HG03045 (cell line): ENCODE results near the gene XAB2.

Source experiments
- ATAC-seq: cut with Tn5 transposase; IDR thresholded peaks from one replicate; pipeline ENCODE4 v1.9.1; 2021; ENCODE audit warnings: mild to moderate bottlenecking, moderate library complexity; ENCODE audit not compliant: unreplicated experiment

Gene XAB2

GRCh38 chr19:7612282-7613274 lies 16.8 kb downstream of the XAB2 start:
- ATAC-seq, result no peak

GRCh38 chr19:7611541-7612279 lies 17.6 kb downstream of the XAB2 start:
- no peak for ATAC-seq

GRCh38 chr19:7610491-7611240 lies 18.7 kb downstream of the XAB2 start:
- no peak for ATAC-seq

GRCh38 chr19:7607874-7608560 lies 21.3 kb downstream of the XAB2 start:
- ATAC-seq, result no peak

- ATAC-seq, result no peak
Measured at GRCh38 chr19:7607212-7607873, 22.0 kb downstream of the XAB2 start.

- no peak for ATAC-seq
Measured at GRCh38 chr19:7606289-7606688, 23.1 kb downstream of the XAB2 start.

GRCh38 chr19:7605490-7606222 lies 23.7 kb downstream of the XAB2 start:
- no peak for ATAC-seq

- no peak for ATAC-seq
Measured at GRCh38 chr19:7603919-7604318, 25.4 kb downstream of the XAB2 start.

- ATAC-seq, result no peak
Measured at GRCh38 chr19:7602935-7603497, 26.3 kb downstream of the XAB2 start.

GRCh38 chr19:7602240-7602934 lies 27.0 kb downstream of the XAB2 start:
- ATAC-seq, result no peak

GRCh38 chr19:7600721-7601120 lies 28.6 kb downstream of the XAB2 start:
- ATAC-seq, result no peak

GRCh38 chr19:7598180-7598579 lies 31.2 kb downstream of the XAB2 start:
- no peak for ATAC-seq

- no peak for ATAC-seq
Measured at GRCh38 chr19:7597689-7598088, 31.7 kb downstream of the XAB2 start.

GRCh38 chr19:7596211-7596937 lies 33.0 kb downstream of the XAB2 start:
- ATAC-seq, result no peak

- no peak for ATAC-seq
Measured at GRCh38 chr19:7595466-7596133, 33.7 kb downstream of the XAB2 start, which contains the start of gene CAMSAP3. CAMSAP3 (plus strand) TSS chr19:7595863; CDS start chr19:7596003, 140 bp downstream.

GRCh38 chr19:7590256-7590655 lies 39.1 kb downstream of the XAB2 start:
- ATAC-seq, result no peak

GRCh38 chr19:7589822-7590221 lies 39.5 kb downstream of the XAB2 start:
- no peak for ATAC-seq
